Keratinocyte (primary cell): ENCODE measurements around the gene CLC.
"Not testable (repeated sequence)": the region's sequence is repeated elsewhere in the genome, so short reads cannot be mapped to it uniquely, and the experiment has no call there.

Experiments used
- EZH2 ChIP-seq: IDR thresholded peaks from one replicate; pipeline ENCODE4 v1.6.1; 2012; ENCODE audit warnings: inconsistent platforms, mild to moderate bottlenecking, low read length, moderate library complexity
- TF ChIP-seq, protein P1 (sequence below), 3 experiments: IDR thresholded peaks in 1 of 3; conservative IDR thresholded peaks in 1 of 3; optimal IDR thresholded peaks in 1 of 3; 2 replicates in 2 of 3; 3 replicates in 1 of 3; pipeline versions ENCODE3 to v1.5.1; 2011; ENCODE audit warnings: low read length in 3 of 3, mild to moderate bottlenecking in 3 of 3, moderate library complexity in 2 of 3, control low read depth in 1 of 3, inconsistent platforms in 1 of 3; ENCODE audit not compliant: insufficient read depth in 2 of 3; ENCODE audit errors: extremely low read depth in 1 of 3

- not testable (repeated sequence) for TF ChIP-seq EZH2
- TF ChIP-seq, protein P1, sequence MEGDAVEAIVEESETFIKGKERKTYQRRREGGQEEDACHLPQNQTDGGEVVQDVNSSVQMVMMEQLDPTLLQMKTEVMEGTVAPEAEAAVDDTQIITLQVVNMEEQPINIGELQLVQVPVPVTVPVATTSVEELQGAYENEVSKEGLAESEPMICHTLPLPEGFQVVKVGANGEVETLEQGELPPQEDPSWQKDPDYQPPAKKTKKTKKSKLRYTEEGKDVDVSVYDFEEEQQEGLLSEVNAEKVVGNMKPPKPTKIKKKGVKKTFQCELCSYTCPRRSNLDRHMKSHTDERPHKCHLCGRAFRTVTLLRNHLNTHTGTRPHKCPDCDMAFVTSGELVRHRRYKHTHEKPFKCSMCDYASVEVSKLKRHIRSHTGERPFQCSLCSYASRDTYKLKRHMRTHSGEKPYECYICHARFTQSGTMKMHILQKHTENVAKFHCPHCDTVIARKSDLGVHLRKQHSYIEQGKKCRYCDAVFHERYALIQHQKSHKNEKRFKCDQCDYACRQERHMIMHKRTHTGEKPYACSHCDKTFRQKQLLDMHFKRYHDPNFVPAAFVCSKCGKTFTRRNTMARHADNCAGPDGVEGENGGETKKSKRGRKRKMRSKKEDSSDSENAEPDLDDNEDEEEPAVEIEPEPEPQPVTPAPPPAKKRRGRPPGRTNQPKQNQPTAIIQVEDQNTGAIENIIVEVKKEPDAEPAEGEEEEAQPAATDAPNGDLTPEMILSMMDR (optimal IDR thresholded peaks at IDR 0.05 in 1 of 3, IDR thresholded peaks at IDR 0.05 in 1 of 3, conservative IDR thresholded peaks at IDR 0.05 in 1 of 3; ENCODE audit: extremely low read depth in 1 of 3, insufficient read depth in 2 of 3, low read length in 3 of 3), result not testable (repeated sequence)
Measured at GRCh38 chr19:39761851-39762250, 24.0 kb upstream of the CLC start.
